ENCODE results near the gene DAB1.

Gene DAB1

DNA sequence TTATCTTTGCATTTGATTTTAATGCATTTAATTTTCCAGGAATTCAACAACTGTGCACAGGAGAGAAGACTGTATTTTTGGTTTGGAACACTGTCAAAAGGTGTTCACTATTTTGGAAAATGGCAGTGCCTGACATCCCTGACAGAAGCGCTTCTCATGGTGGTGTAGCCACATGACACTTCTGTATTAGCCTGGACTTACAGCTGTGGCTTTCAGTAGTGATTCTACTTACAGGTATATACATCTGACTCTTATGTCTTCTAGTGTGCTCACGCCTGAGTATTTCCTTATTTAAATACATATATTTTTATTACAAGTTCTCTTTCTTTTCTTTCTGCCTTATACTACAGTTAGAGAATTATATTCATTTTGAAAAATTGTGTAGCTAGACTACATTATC lies 405.7 kb downstream of the DAB1 start:
- Histone ChIP-seq H3K27ac (no peak overlapping the region), H3K27me3 (ENCODE audit: control insufficient read depth, insufficient read depth, low read length) (no peaks in the 10 kb centered on the region), H3K9me3 (ENCODE audit: control insufficient read depth, low read length) (no peaks in the 10 kb centered on the region), H3K4me1 (no peaks in the 10 kb centered on the region), H3K9ac (no peak overlapping the region), H2AFZ (no peak overlapping the region), H3K4me2 (ENCODE audit: low read length) (no peak overlapping the region), H3K4me3 (ENCODE audit: low read depth, low read length) (no peak overlapping the region), H3K79me2 (no peaks in the 10 kb centered on the region), H3K36me3 (ENCODE audit: control insufficient read depth, insufficient read depth, low read length) (no peaks in the 10 kb centered on the region)
- TF ChIP-seq, protein P1, sequence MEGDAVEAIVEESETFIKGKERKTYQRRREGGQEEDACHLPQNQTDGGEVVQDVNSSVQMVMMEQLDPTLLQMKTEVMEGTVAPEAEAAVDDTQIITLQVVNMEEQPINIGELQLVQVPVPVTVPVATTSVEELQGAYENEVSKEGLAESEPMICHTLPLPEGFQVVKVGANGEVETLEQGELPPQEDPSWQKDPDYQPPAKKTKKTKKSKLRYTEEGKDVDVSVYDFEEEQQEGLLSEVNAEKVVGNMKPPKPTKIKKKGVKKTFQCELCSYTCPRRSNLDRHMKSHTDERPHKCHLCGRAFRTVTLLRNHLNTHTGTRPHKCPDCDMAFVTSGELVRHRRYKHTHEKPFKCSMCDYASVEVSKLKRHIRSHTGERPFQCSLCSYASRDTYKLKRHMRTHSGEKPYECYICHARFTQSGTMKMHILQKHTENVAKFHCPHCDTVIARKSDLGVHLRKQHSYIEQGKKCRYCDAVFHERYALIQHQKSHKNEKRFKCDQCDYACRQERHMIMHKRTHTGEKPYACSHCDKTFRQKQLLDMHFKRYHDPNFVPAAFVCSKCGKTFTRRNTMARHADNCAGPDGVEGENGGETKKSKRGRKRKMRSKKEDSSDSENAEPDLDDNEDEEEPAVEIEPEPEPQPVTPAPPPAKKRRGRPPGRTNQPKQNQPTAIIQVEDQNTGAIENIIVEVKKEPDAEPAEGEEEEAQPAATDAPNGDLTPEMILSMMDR (IDR thresholded peaks at IDR 0.05): no peak

DNA sequence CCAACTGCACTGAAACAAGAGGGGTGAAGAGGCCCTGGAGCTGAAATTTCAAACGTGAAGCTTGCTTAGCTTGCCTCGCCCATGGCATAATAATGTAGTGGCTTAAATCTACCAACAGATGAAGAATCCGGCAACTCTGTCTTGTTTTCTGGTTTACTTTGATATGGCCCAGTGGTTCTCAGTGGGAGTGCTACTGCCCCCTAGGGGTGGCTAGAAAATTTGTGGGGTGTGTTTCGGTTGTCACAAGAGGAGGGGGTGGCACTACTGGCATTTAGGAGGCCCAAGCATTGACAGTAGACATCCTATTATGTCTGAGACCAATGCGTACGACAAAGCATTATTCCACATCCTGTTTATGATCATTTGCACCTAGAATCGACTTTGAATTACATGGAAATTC lies 406.1 kb downstream of the DAB1 start:
- Histone ChIP-seq H3K36me3 (ENCODE audit: control insufficient read depth, insufficient read depth, low read length) (no peaks in the 10 kb centered on the region), H3K9ac (no peak overlapping the region), H3K4me1 (no peaks in the 10 kb centered on the region), H3K79me2 (no peaks in the 10 kb centered on the region), H3K4me2 (ENCODE audit: low read length) (no peak overlapping the region), H3K4me3 (ENCODE audit: low read depth, low read length) (no peak overlapping the region), H3K27ac (no peak overlapping the region), H2AFZ (no peak overlapping the region), H3K9me3 (ENCODE audit: control insufficient read depth, low read length) (no peaks in the 10 kb centered on the region), H3K27me3 (ENCODE audit: control insufficient read depth, insufficient read depth, low read length) (no peaks in the 10 kb centered on the region)
- TF ChIP-seq, protein P1 (IDR thresholded peaks at IDR 0.05): no peak

DNA sequence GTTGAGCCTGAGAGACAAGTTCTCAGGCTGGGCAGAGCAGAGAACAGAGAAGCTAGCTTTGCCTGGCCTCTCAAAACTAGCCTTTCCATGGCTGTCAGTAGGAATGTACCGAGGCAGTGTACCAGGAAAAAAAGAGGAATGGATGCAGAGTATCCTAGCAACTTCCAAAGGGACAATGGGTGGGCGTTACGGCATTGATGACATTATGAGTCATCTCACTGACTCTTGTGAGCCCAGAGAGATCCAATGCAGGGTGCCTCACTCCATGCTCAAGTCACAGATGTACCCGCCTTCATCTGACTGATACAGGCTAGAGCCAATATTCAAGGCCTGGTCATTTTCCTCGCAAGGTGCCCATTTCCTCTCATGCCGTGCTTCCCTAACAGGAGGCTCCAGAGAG lies 406.7 kb downstream of the DAB1 start:
- no peaks in the 10 kb centered on the region for H3K27me3 ChIP-seq (ENCODE audit: control insufficient read depth, insufficient read depth, low read length)
- no peaks in the 10 kb centered on the region for H3K4me1 ChIP-seq
- H3K27ac ChIP-seq: no peak overlapping the region
- no peak overlapping the region for H3K4me3 ChIP-seq (ENCODE audit: low read depth, low read length)
- TF ChIP-seq, protein P1 (IDR thresholded peaks at IDR 0.05): no peak
- no peaks in the 10 kb centered on the region for H3K79me2 ChIP-seq
- no peak overlapping the region for H3K4me2 ChIP-seq (ENCODE audit: low read length)
- no peak overlapping the region for H3K9ac ChIP-seq
- no peaks in the 10 kb centered on the region for H3K9me3 ChIP-seq (ENCODE audit: control insufficient read depth, low read length)
- H3K36me3 ChIP-seq (ENCODE audit: control insufficient read depth, insufficient read depth, low read length): no peaks in the 10 kb centered on the region
- no peak overlapping the region for H2AFZ ChIP-seq

DNA sequence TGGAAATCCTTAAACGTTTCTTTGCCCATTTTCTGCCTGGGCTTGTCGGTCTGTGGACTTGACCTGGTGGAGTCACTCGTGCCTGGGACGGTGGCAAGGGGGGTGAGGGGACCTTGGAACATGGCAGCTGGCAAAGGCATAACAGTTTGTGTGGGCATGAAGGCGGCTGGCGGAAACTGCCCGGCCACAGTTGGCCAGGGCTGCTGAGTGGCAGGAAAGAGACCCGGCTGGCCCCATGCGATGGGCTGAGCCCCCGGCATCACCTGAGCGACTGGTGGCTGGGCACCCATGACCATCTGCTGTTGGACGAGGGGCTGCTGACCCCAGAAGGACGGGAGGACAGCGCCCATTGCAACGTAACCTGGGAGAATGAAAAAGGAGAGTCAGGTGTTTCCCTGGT lies 408.8 kb downstream of the DAB1 start:
- H3K4me2 ChIP-seq (ENCODE audit: low read length): no peak overlapping the region
- no peak overlapping the region for H2AFZ ChIP-seq
- no peaks in the 10 kb centered on the region for H3K4me1 ChIP-seq
- TF ChIP-seq, protein P1 (IDR thresholded peaks at IDR 0.05): no peak
- H3K36me3 ChIP-seq (ENCODE audit: control insufficient read depth, insufficient read depth, low read length): no peaks in the 10 kb centered on the region
- no peak overlapping the region for H3K9ac ChIP-seq
- no peak overlapping the region for H3K27ac ChIP-seq
- H3K79me2 ChIP-seq: no peaks in the 10 kb centered on the region
- no peak overlapping the region for H3K4me3 ChIP-seq (ENCODE audit: low read depth, low read length)
- no peaks in the 10 kb centered on the region for H3K9me3 ChIP-seq (ENCODE audit: control insufficient read depth, low read length)
- H3K27me3 ChIP-seq (ENCODE audit: control insufficient read depth, insufficient read depth, low read length): no peaks in the 10 kb centered on the region

DNA sequence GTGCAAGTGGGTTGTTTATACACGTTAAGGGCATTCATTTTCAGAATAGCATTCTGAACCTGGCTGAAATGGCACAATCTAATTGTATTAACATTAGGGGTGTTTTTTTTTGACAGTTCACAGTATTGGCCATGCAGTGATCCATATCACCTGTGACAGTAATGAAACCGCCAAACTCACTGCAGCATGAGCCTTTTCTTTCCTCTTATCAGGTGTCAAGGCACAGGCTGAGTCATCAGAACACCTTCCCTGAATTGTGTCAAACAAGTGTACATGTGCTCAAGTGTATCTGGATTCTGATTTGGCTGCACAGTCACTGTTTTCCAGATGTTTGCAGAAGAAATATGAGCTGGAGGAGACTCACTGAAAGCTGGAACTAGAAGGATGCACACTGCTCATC lies 410.3 kb downstream of the DAB1 start:
- Histone ChIP-seq H2AFZ (no peak overlapping the region), H3K36me3 (ENCODE audit: control insufficient read depth, insufficient read depth, low read length) (no peaks in the 10 kb centered on the region), H3K79me2 (no peaks in the 10 kb centered on the region), H3K4me1 (no peaks in the 10 kb centered on the region), H3K4me3 (ENCODE audit: low read depth, low read length) (no peak overlapping the region), H3K9ac (no peak overlapping the region), H3K27me3 (ENCODE audit: control insufficient read depth, insufficient read depth, low read length) (no peaks in the 10 kb centered on the region), H3K4me2 (ENCODE audit: low read length) (no peak overlapping the region), H3K9me3 (ENCODE audit: control insufficient read depth, low read length) (no peaks in the 10 kb centered on the region), H3K27ac (no peak overlapping the region)
- TF ChIP-seq, protein P1 (IDR thresholded peaks at IDR 0.05): no peak
